ENCODE measurements around the gene CSK. TPM values are rescaled to one million over a fixed set of nuclear protein-coding genes. Genes with fewer than 3 reads are reported as not detected.

Gene CSK
- polyA plus RNA-seq, 1 of the 3 experiments (the other 2 are of a cell fraction), result 53.1 TPM

DNA sequence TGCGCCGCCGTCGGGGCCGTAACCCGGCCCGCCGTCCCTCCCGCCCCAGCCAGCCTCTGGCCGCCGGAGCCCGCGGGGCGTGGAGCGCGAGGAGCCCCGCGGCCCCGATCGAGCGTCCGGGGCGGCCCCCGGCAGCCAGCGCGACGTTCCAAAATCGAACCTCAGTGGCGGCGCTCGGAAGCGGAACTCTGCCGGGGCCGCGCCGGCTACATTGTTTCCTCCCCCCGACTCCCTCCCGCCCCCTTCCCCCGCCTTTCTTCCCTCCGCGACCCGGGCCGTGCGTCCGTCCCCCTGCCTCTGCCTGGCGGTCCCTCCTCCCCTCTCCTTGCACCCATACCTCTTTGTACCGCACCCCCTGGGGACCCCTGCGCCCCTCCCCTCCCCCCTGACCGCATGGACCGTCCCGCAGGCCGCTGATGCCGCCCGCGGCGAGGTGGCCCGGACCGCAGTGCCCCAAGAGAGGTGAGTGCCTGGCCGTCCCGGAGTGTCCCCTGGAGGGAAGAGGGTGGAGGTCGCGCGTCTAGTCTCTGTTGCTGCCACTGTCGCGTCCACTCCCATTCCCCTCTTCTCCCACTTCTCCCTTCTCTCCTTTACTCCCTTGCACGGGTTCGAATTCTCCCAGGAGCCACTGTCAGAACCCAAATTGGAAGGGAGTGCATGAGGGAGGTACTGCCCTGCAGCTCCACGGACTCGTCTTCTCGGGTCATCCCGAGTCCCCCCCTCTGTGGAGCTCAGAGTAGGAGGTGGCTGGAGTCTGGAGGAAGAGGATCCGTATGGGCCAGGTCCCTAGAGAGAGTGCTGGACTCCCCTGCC is 585 bp downstream of the CSK start:
- Histone ChIP-seq H3K27me3 (ENCODE audit: insufficient read depth) (no peaks in the 10 kb centered on the region), H3K4me2 (peak overlapping the region; percentile 98), H4K20me1 (ENCODE audit: insufficient read depth) (peaks cover 47% of the 10 kb centered on the region), H3K4me3 (ENCODE audit: low read depth in 2 of 2, low read length in 1 of 2) (peak overlapping the region; percentile 85 to 97), H3K9me2 (no peaks in the 10 kb centered on the region), H3K9me3 (no peaks in the 10 kb centered on the region), H3K27ac (ENCODE audit: low read depth in 2 of 2, low read length in 1 of 2) (peak overlapping the region in 1 of 2 experiments; percentile 76; a peak in 2 of 4 replicates), H3K4me1 (ENCODE audit: control insufficient read depth in 1 of 2, insufficient read depth in 2 of 2, low read depth in 1 of 2, low read length in 1 of 2) (peaks cover 10 to 42% of the 10 kb centered on the region in 2 experiments; a peak in 2 of 4 replicates), H3F3A (replicated peaks; ENCODE audit: insufficient read depth) (peaks cover 3% of the 10 kb centered on the region), H3K36me3 (replicated peaks in 1 of 2; ENCODE audit: control insufficient read depth in 1 of 2, insufficient read depth in 2 of 2, low read length in 1 of 2) (peaks cover 0 to 10% of the 10 kb centered on the region in 2 experiments), H2AFZ (ENCODE audit: low read depth) (0 out of 2 replicates have a peak overlapping the region, but pooled peaks have one; percentile 51), H3K79me2 (ENCODE audit: insufficient read depth) (peaks cover 51% of the 10 kb centered on the region), H3K9ac (peak overlapping the region; percentile 77)
- TF ChIP-seq RCOR1 (IDR thresholded peaks at IDR 0.05; ENCODE audit: low read length), result no peak
- TF ChIP-seq, protein P1, sequence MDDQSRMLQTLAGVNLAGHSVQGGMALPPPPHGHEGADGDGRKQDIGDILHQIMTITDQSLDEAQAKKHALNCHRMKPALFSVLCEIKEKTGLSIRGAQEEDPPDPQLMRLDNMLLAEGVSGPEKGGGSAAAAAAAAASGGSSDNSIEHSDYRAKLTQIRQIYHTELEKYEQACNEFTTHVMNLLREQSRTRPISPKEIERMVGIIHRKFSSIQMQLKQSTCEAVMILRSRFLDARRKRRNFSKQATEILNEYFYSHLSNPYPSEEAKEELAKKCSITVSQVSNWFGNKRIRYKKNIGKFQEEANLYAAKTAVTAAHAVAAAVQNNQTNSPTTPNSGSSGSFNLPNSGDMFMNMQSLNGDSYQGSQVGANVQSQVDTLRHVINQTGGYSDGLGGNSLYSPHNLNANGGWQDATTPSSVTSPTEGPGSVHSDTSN (IDR thresholded peaks at IDR 0.05), result no peak
- no peak; the same call in 1 of the 2 replicates for TF ChIP-seq MXI1 (IDR thresholded peaks at IDR 0.05; ENCODE audit: low read depth, low read length)
- TF ChIP-seq, protein P2, sequence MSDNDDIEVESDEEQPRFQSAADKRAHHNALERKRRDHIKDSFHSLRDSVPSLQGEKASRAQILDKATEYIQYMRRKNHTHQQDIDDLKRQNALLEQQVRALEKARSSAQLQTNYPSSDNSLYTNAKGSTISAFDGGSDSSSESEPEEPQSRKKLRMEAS (IDR thresholded peaks at IDR 0.05; ENCODE audit: low read depth), result no peak
- no peak for TF ChIP-seq FOXJ3 (CRISPR knock-in tag; IDR thresholded peaks at IDR 0.05)
- TF ChIP-seq, protein P3, sequence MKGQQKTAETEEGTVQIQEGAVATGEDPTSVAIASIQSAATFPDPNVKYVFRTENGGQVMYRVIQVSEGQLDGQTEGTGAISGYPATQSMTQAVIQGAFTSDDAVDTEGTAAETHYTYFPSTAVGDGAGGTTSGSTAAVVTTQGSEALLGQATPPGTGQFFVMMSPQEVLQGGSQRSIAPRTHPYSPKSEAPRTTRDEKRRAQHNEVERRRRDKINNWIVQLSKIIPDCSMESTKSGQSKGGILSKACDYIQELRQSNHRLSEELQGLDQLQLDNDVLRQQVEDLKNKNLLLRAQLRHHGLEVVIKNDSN (IDR thresholded peaks at IDR 0.05; ENCODE audit: borderline replicate concordance, low read depth), result no peak
- TF ChIP-seq, protein P4, sequence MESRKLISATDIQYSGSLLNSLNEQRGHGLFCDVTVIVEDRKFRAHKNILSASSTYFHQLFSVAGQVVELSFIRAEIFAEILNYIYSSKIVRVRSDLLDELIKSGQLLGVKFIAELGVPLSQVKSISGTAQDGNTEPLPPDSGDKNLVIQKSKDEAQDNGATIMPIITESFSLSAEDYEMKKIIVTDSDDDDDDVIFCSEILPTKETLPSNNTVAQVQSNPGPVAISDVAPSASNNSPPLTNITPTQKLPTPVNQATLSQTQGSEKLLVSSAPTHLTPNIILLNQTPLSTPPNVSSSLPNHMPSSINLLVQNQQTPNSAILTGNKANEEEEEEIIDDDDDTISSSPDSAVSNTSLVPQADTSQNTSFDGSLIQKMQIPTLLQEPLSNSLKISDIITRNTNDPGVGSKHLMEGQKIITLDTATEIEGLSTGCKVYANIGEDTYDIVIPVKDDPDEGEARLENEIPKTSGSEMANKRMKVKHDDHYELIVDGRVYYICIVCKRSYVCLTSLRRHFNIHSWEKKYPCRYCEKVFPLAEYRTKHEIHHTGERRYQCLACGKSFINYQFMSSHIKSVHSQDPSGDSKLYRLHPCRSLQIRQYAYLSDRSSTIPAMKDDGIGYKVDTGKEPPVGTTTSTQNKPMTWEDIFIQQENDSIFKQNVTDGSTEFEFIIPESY (IDR thresholded peaks at IDR 0.05; ENCODE audit: borderline replicate concordance, low read depth), result no peak
- TF ChIP-seq EP300 (IDR thresholded peaks at IDR 0.05; ENCODE audit: borderline replicate concordance in 1 of 2, low read depth in 1 of 2, low read length in 1 of 2), result no peak
- no peak for TF ChIP-seq JUND (IDR thresholded peaks at IDR 0.05)
- no peak for TF ChIP-seq SMC3 (IDR thresholded peaks at IDR 0.05; ENCODE audit: low read depth, low read length)
- under 1% methylated on average over 40 of the region's 72 CpGs for WGBS (ENCODE audit: low lambda C conversion rate)
- peak; percentile 88 for DNase-seq
- ChIA-PET POLR2A (interaction anchor here (1.0 kb wide), 1 partner anchor 168 kb away, joined by 6 read pairs; no protein-coding TSS in a partner anchor), CTCF (interaction anchor here (0.6 to 24.3 kb wide), 26 partner anchors 8 to 393 kb away, joined by 3 to 1109 read pairs (median 6); partner anchors contain the start of genes CLK3, COX5A and ULK3)
